HepG2 (cell line): ENCODE data around the gene SMKR1. TPM values are rescaled to one million over a fixed set of nuclear protein-coding genes. Genes with fewer than 3 reads are reported as not detected.
"Not testable (repeated sequence)": the region's sequence is repeated elsewhere in the genome, so short reads cannot be mapped to it uniquely, and the experiment has no call there.

Source experiments
- ATAC-seq: fragments of 200-7000 bp; cut with Tn5 transposase; 3 replicates; pipeline ENCODE4 v1.9.1; 2020; ENCODE audit warnings: mild to moderate bottlenecking, moderate library complexity
- BruUV-seq: library from RNA; stranded (reverse); fragments of 400-500 nt; replicated peaks from 2 replicates; lab custom pipeline; 2021; lab: Mats Ljungman, UMichigan
- CTCF ChIA-PET: fragments of 300-600 bp; formaldehyde crosslinking; extraction: SDS; loops from one replicate; lab custom pipeline; 2021; ENCODE audit warnings: low total read pairs, inconsistent platforms, low intra/inter-chr PET ratio; lab: Yijun Ruan, JAX
- POLR2A ChIA-PET: fragments of 350-600 bp; sonication (Branson Sonifier 250); formaldehyde crosslinking; loops from one replicate; lab custom pipeline; 2020; ENCODE audit warnings: antibody characterized with exemption, inconsistent platforms; lab: Yijun Ruan, JAX
- DNase-seq: peaks from one replicate; pipeline ENCODE4 v3.0.0-alpha.2; 2015; ENCODE audit warnings: low spot score
- FAIRE-seq: peaks from 3 replicates; lab custom pipeline; 2011; peaks lifted over from hg19 to GRCh38; lab: Jason Lieb, UNC
- H2AFZ ChIP-seq: one replicate; pipeline ENCODE4 v1.6.1; 2011; ENCODE audit warnings: low read length, inconsistent platforms
- H3K27ac ChIP-seq: fragments of 300-600 bp; 3 replicates; pipeline ENCODE4 v1.8.0; 2011; ENCODE audit warnings: mixed run types, mild to moderate bottlenecking, mixed read lengths, low read length, inconsistent platforms; ENCODE audit not compliant: insufficient read depth; ENCODE audit errors: extremely low read length
- H3K27me3 ChIP-seq, 2 experiments: fragments of 200-600 bp in 1 of 2; 2 replicates in 1 of 2; 3 replicates in 1 of 2; pipeline versions ENCODE4 v1.6.0 to v1.8.0; 2011; ENCODE audit warnings: low read length in 2 of 2, mild to moderate bottlenecking in 2 of 2, moderate library complexity in 2 of 2, inconsistent platforms in 1 of 2; ENCODE audit not compliant: insufficient read depth in 2 of 2, control insufficient read depth in 1 of 2
- H3K36me3 ChIP-seq, 2 experiments: fragments of 200-600 bp in 1 of 2; replicated peaks in 1 of 2; 2 replicates in 1 of 2; 3 replicates in 1 of 2; pipeline versions ENCODE4 v1.5.1 to v1.8.0; 2011; ENCODE audit warnings: low read length in 2 of 2, inconsistent platforms in 1 of 2; ENCODE audit not compliant: insufficient read depth in 2 of 2, control insufficient read depth in 1 of 2
- H3K4me1 ChIP-seq: 2 replicates; pipeline ENCODE4 v1.5.1; 2012; ENCODE audit warnings: low read length, inconsistent platforms; ENCODE audit not compliant: insufficient read depth
- H3K4me2 ChIP-seq: 2 replicates; pipeline ENCODE4 v1.6.0; 2011; ENCODE audit warnings: low read depth, low read length, inconsistent platforms
- H3K4me3 ChIP-seq, 3 experiments: fragments of 200-600 bp in 1 of 3; sonication (generic), shearing (Covaris generic) in 1 of 3; replicated peaks in 1 of 3; 2 replicates each; pipeline ENCODE4 v1.5.1; 2011 to 2016; ENCODE audit warnings: low read length in 3 of 3, inconsistent platforms in 2 of 3, low read depth in 2 of 3, mild to moderate bottlenecking in 2 of 3, control low read depth in 1 of 3, mixed read lengths in 1 of 3; ENCODE audit not compliant: insufficient read depth in 1 of 3
- H3K79me2 ChIP-seq: one replicate; pipeline ENCODE4 v1.6.1; 2011; ENCODE audit warnings: low read length, inconsistent platforms; ENCODE audit not compliant: insufficient read depth
- H3K9ac ChIP-seq: 2 replicates; pipeline ENCODE4 v1.6.0; 2011; ENCODE audit warnings: mild to moderate bottlenecking, low read depth, low read length, inconsistent platforms; ENCODE audit not compliant: insufficient read depth
- H3K9me3 ChIP-seq: 2 replicates; pipeline ENCODE4 v1.5.1; 2012; ENCODE audit warnings: mild to moderate bottlenecking, low read length
- H4K20me1 ChIP-seq: 2 replicates; pipeline ENCODE4 v1.6.0; 2011; ENCODE audit warnings: inconsistent platforms, mild to moderate bottlenecking, low read length, moderate library complexity; ENCODE audit not compliant: insufficient read depth
- ARID4A ChIP-seq: sonication (generic); formaldehyde crosslinking; IDR thresholded peaks from 2 replicates; pipeline ENCODE4 v1.5.0; 2020; ENCODE audit warnings: mild to moderate bottlenecking, missing genetic modification reagents, borderline replicate concordance
- ARNTL ChIP-seq: sonication (generic); formaldehyde crosslinking; IDR thresholded peaks from 2 replicates; pipeline ENCODE4 v1.4.0; 2020; ENCODE audit warnings: mild to moderate bottlenecking, missing genetic modification reagents
- ATRX ChIP-seq: sonication (generic); formaldehyde crosslinking; IDR thresholded peaks from 2 replicates; pipeline ENCODE4 v1.4.0; 2020; ENCODE audit warnings: missing genetic modification reagents, borderline replicate concordance
- MED8 ChIP-seq: sonication (generic); formaldehyde crosslinking; IDR thresholded peaks from 2 replicates; pipeline ENCODE4 v1.8.1; 2023; ENCODE audit warnings: mild to moderate bottlenecking, missing genetic modification reagents; ENCODE audit not compliant: insufficient replicate concordance
- MEF2D ChIP-seq: sonication (generic); formaldehyde crosslinking; IDR thresholded peaks from 2 replicates; pipeline ENCODE4 v1.5.1; 2020; ENCODE audit warnings: mild to moderate bottlenecking, missing genetic modification reagents
- MYPOP ChIP-seq: sonication (generic); formaldehyde crosslinking; IDR thresholded peaks from 2 replicates; pipeline ENCODE4 v1.8.1; 2023; ENCODE audit warnings: mild to moderate bottlenecking, moderate library complexity, missing genetic modification reagents
- NFRKB ChIP-seq: fragments of 450-650 bp; IDR thresholded peaks from 2 replicates; pipeline ENCODE4 v1.6.1; 2017
- PTBP1 ChIP-seq: fragments of 200-400 bp; formaldehyde crosslinking; IDR thresholded peaks from 2 replicates; pipeline ENCODE4 v1.6.1; 2018; ENCODE audit warnings: low read length, low read depth; ENCODE audit not compliant: poor library complexity, severe bottlenecking
- ZBTB7B ChIP-seq: sonication (generic); formaldehyde crosslinking; IDR thresholded peaks from 2 replicates; pipeline ENCODE4 v1.4.0; 2020; ENCODE audit warnings: missing genetic modification reagents
- ZC3H13 ChIP-seq: sonication (generic); formaldehyde crosslinking; IDR thresholded peaks from 2 replicates; pipeline ENCODE4 v1.8.1; 2023; ENCODE audit warnings: mild to moderate bottlenecking, missing genetic modification reagents, moderate library complexity
- ZNF292 ChIP-seq: sonication (generic); formaldehyde crosslinking; IDR thresholded peaks from 2 replicates; pipeline ENCODE4 v1.8.1; 2022; ENCODE audit warnings: mild to moderate bottlenecking, low read depth, missing genetic modification reagents, borderline replicate concordance
- ZNF678 ChIP-seq: sonication (generic); formaldehyde crosslinking; IDR thresholded peaks from 2 replicates; pipeline ENCODE4 v1.4.0; 2020; ENCODE audit warnings: mild to moderate bottlenecking, missing genetic modification reagents
- ZNF749 ChIP-seq: sonication (generic); formaldehyde crosslinking; IDR thresholded peaks from 2 replicates; pipeline ENCODE4 v1.8.0; 2022; ENCODE audit warnings: mild to moderate bottlenecking, missing genetic modification reagents, moderate library complexity, borderline replicate concordance
- WGBS: methylation state at CpG from one replicate; pipeline ENCODE4 v1.1.6; 2017; ENCODE audit warnings: low lambda C conversion rate; 5-methylcytosine and 5-hydroxymethylcytosine counted together
- in situ Hi-C: cut with HindIII; loops from 2 replicates; pipeline ENCODE4 v1.10.0; 2017; ENCODE audit warnings: low pct_unique_long_range_greater_than_20kb; ENCODE audit not compliant: extremely low pct_ligation_motif_present
- intact Hi-C: fragments of 100-400 bp; cut with micrococcal nuclease; formaldehyde crosslinking; loops from one replicate; pipeline ENCODE4 v1.10.0; 2022; ENCODE audit not compliant: unreplicated experiment
- polyA plus RNA-seq, 8 experiments: library from polyadenylated mRNA; depleted of rRNA in 3 of 8; stranded (reverse) in 7 of 8; unstranded in 1 of 8; fragments of >200 nt; fragmentation: Illumina TruSeq in 4 of 8; extraction: Trizol in 4 of 8; gene quantifications; 2 replicates each; pipeline versions ENCODE4 v1.2.1 to v1.2.3, GENCODE V29; 2011 to 2016; ENCODE audit warnings: low read depth in 4 of 8, missing spikeins in 1 of 8, mixed read lengths in 1 of 8; ENCODE audit not compliant: insufficient read depth in 1 of 8
- total RNA-seq, 5 experiments: library from RNA; depleted of rRNA; stranded (reverse); fragments of >200 nt; fragmentation: Illumina TruSeq; extraction: Trizol; gene quantifications; 2 replicates each; pipeline ENCODE4 v1.2.3, GENCODE V29; 2016; ENCODE audit warnings: low read depth in 1 of 5

SMKR1 gene
- total and polyA plus RNA-seq, 2 of the 13 experiments (the other 11 are each of a cell fraction or from before 2014, with no cell fraction given): 0.07 TPM; not detected in 1

GRCh38 chr7:129480674-129481363 lies 21.5 kb upstream of the SMKR1 start:
- no peaks in the 10 kb centered on the region for H4K20me1 ChIP-seq
- H3K36me3 ChIP-seq: peaks cover 2 to 4% of the 10 kb centered on the region in 2 experiments; a peak in 1 of 5 replicates
- ATAC-seq (no peak), DNase-seq (no peak), FAIRE-seq (no peak)
- POLR2A ChIA-PET: no interaction called here
- in situ Hi-C loops: no loop called here
- intact Hi-C loops: no loop called here
- H3K79me2 ChIP-seq: no peaks in the 10 kb centered on the region
- no peak overlapping the region for H3K4me3 ChIP-seq
- 94% methylated on average over 6 of the region's 6 CpGs for WGBS
- BruUV-seq: no TSS peak
- H3K27me3 ChIP-seq: no peaks in the 10 kb centered on the region
- H3K4me2 ChIP-seq: no peak overlapping the region
- no peak overlapping the region for H3K27ac ChIP-seq
- H3K9me3 ChIP-seq: no peaks in the 10 kb centered on the region
- CTCF ChIA-PET: no interaction called here
- H2AFZ ChIP-seq: no peak overlapping the region
- H3K4me1 ChIP-seq: no peaks in the 10 kb centered on the region
- no peak overlapping the region for H3K9ac ChIP-seq
- TF ChIP-seq ZNF292 (CRISPR knock-in tag): no peak
- TF ChIP-seq MED8 (CRISPR knock-in tag): no peak
- no peak for TF ChIP-seq ATRX (CRISPR knock-in tag)
- no peak for TF ChIP-seq MEF2D (CRISPR knock-in tag)
- TF ChIP-seq ARNTL: no peak
- TF ChIP-seq ARID4A (CRISPR knock-in tag): no peak
- no peak for TF ChIP-seq NFRKB
- TF ChIP-seq ZC3H13: no peak
- no peak for TF ChIP-seq ZNF678 (CRISPR knock-in tag)
- no peak for TF ChIP-seq PTBP1
- TF ChIP-seq ZBTB7B (CRISPR knock-in tag): no peak
- TF ChIP-seq MYPOP: no peak
- no peak for TF ChIP-seq ZNF749 (CRISPR knock-in tag)

- FAIRE-seq, ATAC-seq, DNase-seq, BruUV-seq, POLR2A ChIA-PET, H3K9me3 ChIP-seq, intact Hi-C loops, H3K9ac ChIP-seq, H3K4me3 ChIP-seq, H2AFZ ChIP-seq, CTCF ChIA-PET, H4K20me1 ChIP-seq, H3K4me1 ChIP-seq, H3K27ac ChIP-seq, H3K36me3 ChIP-seq, in situ Hi-C loops, H3K79me2 ChIP-seq, H3K27me3 ChIP-seq, H3K4me2 ChIP-seq: not testable (repeated sequence)
- WGBS: 97% methylated on average over 6 of the region's 6 CpGs
Observed at GRCh38 chr7:129481376-129481775, 21.0 kb upstream of the SMKR1 start.
